Left lobe of liver (tissue), 2 donors: Measurements from ENCODE around the gene LPCAT3. TPM values are rescaled to one million over a fixed set of nuclear protein-coding genes. Genes with fewer than 3 reads are reported as not detected.

ENCODE experiments used
- ATAC-seq: fragments of 200-7000 bp; cut with Tn5 transposase; one replicate; pipeline ENCODE4 v1.9.1; 2020; ENCODE audit warnings: mild to moderate bottlenecking, moderate library complexity
- DNase-seq: peaks from one replicate; pipeline ENCODE4 v3.0.0-alpha.2; 2020; ENCODE audit warnings: low spot score
- total RNA-seq: library from RNA; stranded (reverse); gene quantifications from one replicate; pipeline ENCODE4 v1.2.1, GENCODE V29; 2021
- donor health status: DM: no; HTN: no; CAD: no; lungs with moderate emphysema.
- donor health status: DM: no; HTN: yes; CAD: no.

The LPCAT3 gene
- total RNA-seq, 1 donor from 2014 or later: 54.3 TPM

DNA sequence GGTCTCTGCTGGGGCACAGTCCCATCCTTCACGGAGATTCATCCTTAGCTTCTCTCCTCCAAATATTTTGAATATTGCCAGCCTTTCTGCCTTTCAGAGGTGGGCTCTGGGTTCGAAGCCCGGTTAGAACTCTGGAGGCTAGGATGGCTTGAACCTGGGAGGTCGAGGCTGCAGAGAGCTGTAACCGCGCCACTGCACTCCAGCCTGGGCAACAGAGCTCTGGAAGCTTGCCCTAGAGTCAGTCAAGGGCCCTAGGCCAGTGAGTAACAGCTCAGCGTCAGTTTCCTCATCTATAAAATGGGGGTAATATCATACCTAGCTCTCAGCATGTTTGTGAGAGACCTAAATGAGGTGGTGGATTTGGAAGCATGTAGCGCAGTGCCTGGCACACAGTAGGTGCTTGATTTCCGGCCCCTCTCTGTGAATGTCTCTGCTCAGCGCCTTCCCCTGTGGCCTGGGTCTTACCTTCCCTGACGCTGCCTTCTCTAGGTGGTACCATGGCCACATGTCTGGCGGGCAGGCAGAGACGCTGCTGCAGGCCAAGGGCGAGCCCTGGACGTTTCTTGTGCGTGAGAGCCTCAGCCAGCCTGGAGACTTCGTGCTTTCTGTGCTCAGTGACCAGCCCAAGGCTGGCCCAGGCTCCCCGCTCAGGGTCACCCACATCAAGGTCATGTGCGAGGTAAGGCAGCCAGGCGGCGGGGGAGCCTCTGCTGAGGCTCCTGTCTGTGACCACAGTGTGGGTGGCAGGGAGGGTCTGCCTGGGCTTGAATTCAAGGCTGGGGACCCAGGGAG is 63.8 kb downstream of the LPCAT3 start:
- no peak for DNase-seq

GRCh38 chr12:6953442-6954315 is 64.6 kb downstream of the LPCAT3 start:
- ATAC-seq (peak; percentile 38), DNase-seq (peak; percentile 55)

More for the DNA sequence above, 63.8 kb downstream of the LPCAT3 start:
- ATAC-seq: no peak

DNA sequence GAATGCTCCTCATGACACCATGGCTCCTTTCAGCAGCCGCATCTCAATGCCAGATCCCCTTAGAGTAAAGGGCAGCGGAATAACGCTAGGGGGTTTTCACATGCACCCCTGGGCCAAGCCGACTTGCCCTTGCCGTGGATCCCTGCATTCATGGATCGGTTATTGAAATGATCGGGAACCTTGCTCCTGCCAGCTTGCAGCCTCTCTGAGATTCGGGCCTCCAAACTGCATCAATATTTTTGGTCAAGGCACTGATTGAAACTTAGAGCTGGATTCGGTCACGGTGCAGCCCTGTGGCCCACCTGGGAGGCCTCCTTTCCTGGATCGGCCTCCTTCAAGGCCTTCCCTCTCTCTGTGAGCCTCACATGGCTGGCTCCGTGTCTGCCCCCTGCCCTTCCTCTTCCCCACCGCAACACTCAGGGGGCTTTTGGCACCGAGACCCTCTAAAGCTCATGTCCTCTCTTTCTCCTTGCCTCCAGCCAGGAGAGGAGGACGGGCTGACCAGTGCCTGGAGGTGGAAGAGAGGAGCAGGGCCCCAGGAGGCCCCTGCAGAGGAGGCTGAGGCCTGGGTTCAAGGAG is 65.3 kb downstream of the LPCAT3 start:
- ATAC-seq (no peak), DNase-seq (no peak)

GRCh38 chr12:6952121-6952862 is 66.0 kb downstream of the LPCAT3 start:
- DNase-seq: no peak
- no peak for ATAC-seq

- ATAC-seq (no peak), DNase-seq (no peak)
Measured at GRCh38 chr12:6951551-6952120, 66.6 kb downstream of the LPCAT3 start.

- ATAC-seq: no peak
Measured at GRCh38 chr12:6950811-6951540, 67.3 kb downstream of the LPCAT3 start, which contains the start of gene PTPN6. Gene PTPN6, plus strand, starts transcription at chr12:6951356. Its CDS starts 157 bp downstream, at chr12:6951513.

DNA sequence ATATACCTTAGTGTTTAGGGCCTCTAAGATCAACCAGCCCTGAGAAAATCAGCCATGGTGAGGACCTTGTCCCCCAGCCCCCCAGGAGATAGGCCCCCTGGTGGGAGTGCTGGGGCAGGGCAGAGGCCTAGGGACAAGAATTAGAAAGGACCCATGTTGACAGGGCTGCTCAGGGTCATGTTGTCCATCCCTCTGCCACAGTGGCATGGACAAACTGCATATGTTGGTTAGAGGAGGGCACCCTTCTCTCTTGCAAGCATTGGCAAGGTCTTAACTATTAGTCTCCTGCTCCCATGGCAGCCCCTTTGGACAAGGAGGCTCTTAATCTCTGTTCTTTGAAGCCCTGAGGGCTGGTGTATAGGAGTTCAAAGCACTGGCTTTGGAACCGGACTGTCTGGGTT is 67.9 kb downstream of the LPCAT3 start:
- ATAC-seq (no peak), DNase-seq (no peak)

More at GRCh38 chr12:6950811-6951540, 67.3 kb downstream of the LPCAT3 start, which contains the start of gene PTPN6:
- DNase-seq: no peak

DNA sequence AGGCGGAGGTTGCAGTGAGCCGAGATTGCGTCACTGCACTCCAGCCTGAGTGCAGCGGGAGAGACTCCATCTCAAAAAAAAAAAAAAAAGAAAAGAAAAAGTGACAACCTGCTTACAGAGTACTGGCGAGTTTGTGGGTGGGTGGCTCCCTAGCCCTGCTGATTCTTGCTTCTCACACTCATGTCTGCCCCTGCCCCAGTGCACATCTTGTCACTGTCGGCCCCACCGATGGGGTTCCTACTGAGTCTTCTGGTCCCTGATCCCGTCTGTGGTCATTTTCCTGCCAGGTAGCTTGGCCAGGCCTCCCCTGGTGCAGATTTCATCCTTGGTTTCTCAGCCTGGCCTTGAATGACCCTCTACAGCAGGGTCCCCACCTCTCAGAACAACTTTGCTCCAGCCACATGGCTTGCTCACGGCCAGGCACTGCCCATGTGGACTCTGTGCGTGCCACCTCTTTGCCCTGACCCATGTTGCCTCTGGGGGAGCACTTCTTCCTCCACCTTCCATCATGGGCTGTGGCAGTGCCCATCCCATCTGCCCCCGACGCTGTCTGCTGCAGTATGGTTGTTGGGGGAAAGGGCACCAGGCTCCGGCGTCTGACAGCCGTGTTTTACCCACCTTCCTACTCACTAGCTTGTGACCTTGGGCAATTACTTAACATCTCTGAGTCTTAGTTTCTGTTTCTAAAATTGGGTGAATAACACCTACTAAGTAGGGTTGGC is 69.2 kb downstream of the LPCAT3 start:
- DNase-seq (no peak), ATAC-seq (no peak)

DNA sequence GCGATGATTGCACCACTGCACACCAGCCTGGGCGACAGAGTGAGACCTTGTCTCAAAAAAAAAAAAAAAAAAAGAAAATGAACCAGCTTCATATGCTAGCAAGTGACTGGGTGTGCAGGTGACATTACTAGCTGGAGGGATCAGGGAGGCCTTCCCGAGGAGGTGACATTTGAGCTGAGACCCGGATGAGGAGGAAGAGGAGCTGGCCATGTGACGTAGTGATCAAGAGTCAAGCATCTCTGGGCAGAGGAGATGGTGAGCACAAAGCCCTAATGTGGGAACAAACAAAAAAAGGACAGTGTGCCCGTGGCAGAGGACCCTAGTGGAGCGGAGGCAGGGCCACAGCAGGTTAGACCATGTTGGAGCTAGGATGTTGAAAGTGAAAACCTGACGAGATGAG is 70.7 kb downstream of the LPCAT3 start:
- ATAC-seq (no peak), DNase-seq (no peak)

DNA sequence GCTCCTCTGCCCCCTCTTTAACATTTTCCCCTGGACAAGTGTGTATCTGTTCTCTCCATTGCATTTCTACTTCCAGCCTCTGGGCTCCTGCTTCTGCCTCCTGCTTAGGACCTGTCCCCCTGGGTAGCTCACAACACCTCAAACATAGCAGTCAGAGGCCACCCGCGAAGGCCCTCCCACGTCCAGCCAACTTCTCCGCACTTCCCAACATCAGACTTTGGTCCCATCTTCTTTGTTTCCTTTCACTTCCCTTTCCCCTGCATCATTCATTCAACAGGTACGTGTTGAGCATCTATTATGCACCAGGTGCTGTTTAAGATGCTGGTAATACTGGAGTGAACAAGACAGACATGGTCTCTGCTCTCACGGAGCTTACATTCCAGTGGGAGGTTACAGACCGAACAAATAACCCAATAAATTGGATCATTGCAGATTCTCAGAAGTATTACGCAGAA is 71.3 kb downstream of the LPCAT3 start:
- no peak for ATAC-seq
- DNase-seq: no peak

GRCh38 chr12:6946033-6946919 is 72.0 kb downstream of the LPCAT3 start:
- ATAC-seq: peak; percentile 81
- peak; percentile 97 for DNase-seq

DNA sequence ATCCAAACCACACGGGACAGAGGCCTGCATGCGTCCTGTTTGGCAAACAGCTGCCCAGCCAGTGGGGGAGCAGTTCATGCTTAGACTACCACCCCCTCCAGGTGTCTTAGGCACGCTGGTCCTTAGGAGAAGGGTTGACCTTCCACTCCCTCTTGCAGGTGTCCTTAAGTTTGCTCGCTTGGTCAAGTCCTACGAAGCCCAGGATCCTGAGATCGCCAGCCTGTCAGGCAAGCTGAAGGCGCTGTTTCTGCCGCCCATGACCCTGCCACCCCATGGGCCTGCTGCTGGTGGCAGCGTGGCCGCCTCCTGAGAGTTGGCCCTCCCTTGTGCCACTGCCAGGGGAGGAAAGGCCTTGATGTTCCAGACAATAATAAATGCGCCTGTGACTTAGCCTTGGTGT is 72.7 kb downstream of the LPCAT3 start:
- ATAC-seq: no peak
- no peak for DNase-seq

DNA sequence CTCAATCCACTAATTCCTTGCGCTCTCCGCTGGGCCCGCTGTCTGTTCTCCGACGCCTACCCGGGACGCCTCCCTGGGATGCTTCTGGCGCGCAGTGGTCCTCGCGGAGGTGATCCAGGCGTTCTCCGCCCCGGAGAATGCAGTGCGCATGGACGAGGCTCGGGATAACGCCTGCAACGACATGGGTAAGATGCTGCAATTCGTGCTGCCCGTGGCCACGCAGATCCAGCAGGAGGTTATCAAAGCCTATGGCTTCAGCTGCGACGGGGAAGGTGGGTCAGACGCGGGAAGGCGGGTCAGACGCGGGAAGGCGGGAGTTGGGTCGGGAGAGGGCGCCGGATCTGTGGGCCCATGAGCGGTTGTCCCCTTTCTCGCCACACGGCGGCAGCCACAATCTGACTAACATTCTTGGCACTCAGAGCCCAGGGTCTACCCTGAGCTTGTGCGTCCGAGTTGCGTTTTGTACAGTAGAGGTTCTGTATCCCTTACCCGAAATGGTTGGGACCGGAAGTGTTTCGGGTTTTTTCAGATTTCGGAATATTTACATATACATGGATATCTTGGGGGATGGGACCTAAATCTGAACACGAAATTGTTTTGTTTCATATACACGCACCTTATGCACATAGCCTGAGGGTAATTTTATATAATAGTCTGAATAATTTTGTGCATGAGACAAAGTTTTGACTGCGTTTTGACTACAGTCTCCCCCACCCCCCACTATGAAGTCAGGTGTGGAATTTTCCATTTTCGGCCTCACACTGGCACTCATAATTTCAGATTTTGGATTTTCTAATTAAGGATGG is 73.7 kb downstream of the LPCAT3 start:
- DNase-seq (peak; percentile 89), ATAC-seq (peak; percentile 64)

DNA sequence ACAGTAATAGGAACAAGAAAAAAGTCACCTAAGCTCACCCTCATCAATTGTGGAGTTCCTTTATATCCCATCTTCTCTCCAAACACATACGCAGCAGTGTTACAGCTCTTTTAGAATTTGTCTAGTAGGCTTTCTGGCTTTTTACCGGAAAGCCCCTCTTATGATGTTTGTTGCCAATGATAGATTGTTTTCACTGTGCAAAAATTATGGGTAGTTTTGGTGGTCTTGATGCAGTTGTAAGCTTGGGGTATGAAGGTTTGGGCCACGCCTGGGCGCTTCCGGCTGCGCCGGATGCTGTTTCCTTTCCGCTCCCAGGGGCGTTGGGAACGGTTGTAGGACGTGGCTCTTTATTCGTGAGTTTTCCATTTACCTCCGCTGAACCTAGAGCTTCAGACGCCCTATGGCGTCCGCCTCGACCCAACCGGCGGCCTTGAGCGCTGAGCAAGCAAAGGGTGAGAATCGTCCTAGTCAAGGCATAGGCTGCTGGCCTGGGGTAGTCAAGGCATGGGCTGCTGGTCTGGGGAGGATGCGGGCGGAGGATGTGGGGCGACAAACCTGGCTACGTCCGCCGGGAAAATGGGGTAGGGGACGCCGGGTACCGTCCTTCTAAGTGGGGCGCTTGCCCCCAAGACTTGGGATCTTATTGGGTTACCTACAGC is 74.4 kb downstream of the LPCAT3 start, which contains the start of the genes C12orf57 and RNU7-1:
TSS of gene C12orf57 (plus strand) at position 301 of the 659 bp plus-strand sequence. CDS start at position 401, 100 bp downstream.
TSS of gene RNU7-1 (plus strand) at position 95 of the 659 bp plus-strand sequence.
- DNase-seq (peak; percentile 84), ATAC-seq (peak; percentile 45)

- peak; percentile 80 for DNase-seq
Measured at GRCh38 chr12:6943389-6943721, 74.9 kb downstream of the LPCAT3 start.

DNA sequence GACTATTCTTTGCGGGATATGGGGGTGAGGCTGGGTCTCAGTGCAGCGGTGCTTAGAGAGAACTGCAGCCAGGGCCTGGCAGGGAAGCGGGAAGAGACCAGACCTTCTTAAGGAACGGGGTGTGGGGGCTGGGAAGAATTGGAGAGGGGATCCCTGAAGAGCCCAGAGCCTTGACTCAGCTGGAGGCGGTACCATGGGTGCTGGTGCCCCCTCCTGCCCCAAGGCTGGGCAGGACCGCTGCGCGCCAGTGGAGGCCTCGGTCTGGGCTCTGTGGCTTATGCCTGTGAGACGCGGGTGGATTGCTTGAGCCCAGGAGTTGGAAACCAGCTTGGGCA is 76.0 kb downstream of the LPCAT3 start:
- ATAC-seq (no peak), DNase-seq (no peak)

More at GRCh38 chr12:6943389-6943721, 74.9 kb downstream of the LPCAT3 start:
- peak; percentile 42 for ATAC-seq
